ENCODE measurements around the gene MEGF11.
A peak's percentile ranks its signal among the peaks of the same experiment; 100 is the strongest.
"Not testable (repeated sequence)": the region's sequence is repeated elsewhere in the genome, so short reads cannot be mapped to it uniquely, and the experiment has no call there.

Gene MEGF11

GRCh38 chr15:66016199-66016598 is 237.4 kb downstream of the MEGF11 start:
- DNase-seq (ENCODE audit: low spot score), result no peak
- no peak for TF ChIP-seq CTCF (IDR thresholded peaks at IDR 0.05; ENCODE audit: extremely low read depth, missing control alignments)

GRCh38 chr15:66014635-66015182 is 238.8 kb downstream of the MEGF11 start:
- DNase-seq (ENCODE audit: low spot score), result no peak
- TF ChIP-seq CTCF (IDR thresholded peaks at IDR 0.05; ENCODE audit: extremely low read depth, missing control alignments), result no peak

DNA sequence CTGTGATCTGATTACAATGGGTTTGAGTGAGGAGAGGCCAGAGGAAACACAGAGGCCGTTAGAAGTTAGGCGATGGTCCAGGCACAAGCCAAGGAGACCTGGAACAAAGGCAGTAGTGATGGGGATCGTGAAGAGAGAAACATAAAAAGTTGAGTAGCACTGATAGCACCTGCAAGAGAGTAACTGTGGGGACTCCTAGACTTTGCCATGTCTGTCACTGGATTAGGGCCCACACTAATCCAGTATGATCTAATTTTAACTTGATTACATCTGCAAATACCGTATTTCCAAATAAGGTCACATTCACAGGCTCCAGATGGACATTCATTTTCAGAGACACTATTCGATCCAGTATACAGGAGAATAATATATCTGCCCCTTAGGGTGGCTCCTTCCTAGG is 239.5 kb downstream of the MEGF11 start:
- TF ChIP-seq CTCF (IDR thresholded peaks at IDR 0.05; ENCODE audit: extremely low read depth, missing control alignments), result no peak
- no peak for DNase-seq (ENCODE audit: low spot score)

DNA sequence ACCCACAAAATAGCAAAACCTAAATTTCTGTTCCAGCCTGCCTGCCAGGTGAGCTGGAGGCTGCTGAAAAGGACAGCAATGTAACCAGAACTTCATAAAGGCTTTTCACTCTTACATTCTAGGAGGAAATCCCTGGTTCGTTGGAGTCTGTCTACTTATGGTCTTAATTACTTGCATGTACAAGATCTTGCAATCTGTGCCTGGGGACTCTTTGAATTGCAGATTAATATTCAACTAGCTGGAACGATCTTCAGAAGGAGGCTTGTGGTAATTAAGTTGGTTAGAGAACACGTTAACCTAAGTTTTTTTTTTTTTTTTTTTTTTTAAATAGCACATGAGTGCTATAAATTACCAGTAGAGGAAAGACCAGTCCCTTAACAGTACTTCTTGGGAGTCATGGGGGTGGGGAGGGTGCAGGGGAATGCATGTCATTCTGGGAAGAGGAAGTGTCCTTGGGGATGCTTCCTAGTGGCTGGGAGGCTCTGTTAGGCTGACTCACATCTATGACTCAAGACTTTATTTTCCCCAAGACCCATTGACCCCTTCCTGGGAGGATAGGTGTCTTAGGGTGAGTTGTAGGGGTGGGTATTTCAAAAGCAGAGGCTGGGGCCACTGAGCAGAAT is 244.5 kb downstream of the MEGF11 start:
- no peak for DNase-seq (ENCODE audit: low spot score)
- TF ChIP-seq CTCF (IDR thresholded peaks at IDR 0.05; ENCODE audit: extremely low read depth, missing control alignments), result no peak

- DNase-seq (ENCODE audit: low spot score), result no peak
- TF ChIP-seq CTCF (IDR thresholded peaks at IDR 0.05; ENCODE audit: extremely low read depth, missing control alignments), result peak; percentile 10
Observed at GRCh38 chr15:66007663-66008262, 245.8 kb downstream of the MEGF11 start.

DNA sequence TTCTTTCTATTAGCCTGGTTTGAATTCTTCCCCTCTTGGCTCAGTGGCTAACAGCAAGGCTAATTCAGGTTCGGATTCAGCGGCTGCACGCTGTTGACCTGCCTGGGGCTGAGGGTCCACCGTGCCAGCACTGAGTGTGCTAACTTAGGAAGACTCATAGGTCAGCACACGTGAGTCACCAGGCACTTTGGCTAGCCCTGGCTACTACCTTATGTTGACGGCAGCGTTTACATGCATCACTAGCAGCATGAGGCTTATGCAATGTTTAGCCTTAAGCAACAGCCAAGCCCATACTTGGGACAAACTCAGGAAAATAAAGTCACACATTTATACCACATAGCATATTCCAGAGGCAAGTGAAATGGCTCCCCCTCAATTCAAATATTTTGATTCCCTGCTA is 246.6 kb downstream of the MEGF11 start:
- DNase-seq (ENCODE audit: low spot score), result no peak
- no peak for TF ChIP-seq CTCF (IDR thresholded peaks at IDR 0.05; ENCODE audit: extremely low read depth, missing control alignments)

- TF ChIP-seq CTCF (IDR thresholded peaks at IDR 0.05; ENCODE audit: extremely low read depth, missing control alignments), result no peak
- peak; percentile 56 for DNase-seq (ENCODE audit: low spot score)
Observed at GRCh38 chr15:66004618-66005262, 248.8 kb downstream of the MEGF11 start.

DNA sequence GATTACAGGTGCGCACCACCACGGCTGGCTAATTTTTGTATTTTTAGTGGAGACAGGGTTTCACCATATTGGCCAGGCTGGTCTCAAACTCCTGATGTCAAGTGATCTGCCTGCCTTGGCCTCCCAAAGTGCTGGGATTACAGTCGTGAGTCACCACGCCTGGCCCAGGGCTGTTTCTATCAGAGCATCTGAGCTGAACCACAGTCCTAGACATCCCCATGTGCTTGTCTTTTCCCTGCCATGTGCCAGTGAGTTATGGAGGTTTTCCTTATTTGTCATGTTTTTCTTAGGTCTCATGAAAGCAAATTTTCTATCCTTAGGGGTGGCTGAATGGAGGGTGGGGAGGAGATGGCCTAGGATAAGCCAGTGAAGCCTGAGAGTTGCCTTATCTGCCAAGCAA is 250.4 kb downstream of the MEGF11 start:
- DNase-seq (ENCODE audit: low spot score), result not testable (repeated sequence)

Measured in GM20000 (cell line).